ENCODE measurements around the gene KCTD11. TPM values are rescaled to one million over a fixed set of nuclear protein-coding genes. Genes with fewer than 3 reads are reported as not detected.

The KCTD11 gene
- total and polyA plus RNA-seq, 4 donors, result 0.39 to 3.5 (median 1.4) TPM

- WGBS, result 90% methylated on average over 13 of the region's 13 CpGs
- peaks cover 13 to 55% (median 29%) of the 10 kb centered on the region in 4 donors for H3K36me3 ChIP-seq (ENCODE audit: control insufficient read depth in 4 of 4, insufficient read depth in 3 of 4, low read depth in 1 of 4, low read length in 3 of 4)
Measured at GRCh38 chr17:7318121-7318860, 33.7 kb upstream of the KCTD11 start.

More at GRCh38 chr17:7318121-7318860, 33.7 kb upstream of the KCTD11 start:
- Histone ChIP-seq H3K9ac (ENCODE audit: low read depth in 1 of 2, low read length in 2 of 2) (no peak overlapping the region), H3K9me3 (ENCODE audit: control insufficient read depth in 4 of 4, low read length in 3 of 4) (no peaks in the 10 kb centered on the region), H3K4me3 (ENCODE audit: low read depth in 1 of 3, low read length in 3 of 3) (no peak overlapping the region), H3K4me1 (ENCODE audit: control insufficient read depth in 4 of 4, insufficient read depth in 4 of 4, low read length in 3 of 4) (peaks cover 6 to 26% (median 19%) of the 10 kb centered on the region in 4 donors), H3K27me3 (ENCODE audit: control insufficient read depth in 4 of 4, insufficient read depth in 4 of 4, low read length in 3 of 4) (no peaks in the 10 kb centered on the region), H3K27ac (ENCODE audit: low read depth in 1 of 2, low read length in 2 of 2) (no peak overlapping the region)
- TF ChIP-seq YY1 (IDR thresholded peaks at IDR 0.05) (no peak), TAF1 (conservative IDR thresholded peaks at IDR 0.05) (no peak), RXRA (IDR thresholded peaks at IDR 0.05) (no peak), REST (IDR thresholded peaks at IDR 0.05) (no peak), ATF3 (IDR thresholded peaks at IDR 0.05) (no peak), HNF4G (IDR thresholded peaks at IDR 0.05) (no peak), CTCF (IDR thresholded peaks at IDR 0.05; ENCODE audit: low read depth, low read length, missing input control) (no peak), FOXA1 (IDR thresholded peaks at IDR 0.05) (no peak), EGR1 (IDR thresholded peaks at IDR 0.05; ENCODE audit: low read depth in 2 of 2) (no peak), NR2F2 (IDR thresholded peaks at IDR 0.05) (no peak), FOXA2 (IDR thresholded peaks at IDR 0.05) (no peak), ZBTB33 (IDR thresholded peaks at IDR 0.05) (no peak), MAX (IDR thresholded peaks at IDR 0.05) (no peak), HNF4A (conservative IDR thresholded peaks at IDR 0.05) (no peak), SP1 (IDR thresholded peaks at IDR 0.05) (no peak), GABPA (IDR thresholded peaks at IDR 0.05 in 1 of 2, conservative IDR thresholded peaks at IDR 0.05 in 1 of 2) (no peak), RAD21 (IDR thresholded peaks at IDR 0.05) (no peak), JUND (IDR thresholded peaks at IDR 0.05) (no peak)
- no peak for DNase-seq (ENCODE audit: low spot score)

All from liver (tissue), 9 donors.